ENCODE results near the gene VWA1.
"Not testable (repeated sequence)": the region's sequence is repeated elsewhere in the genome, so short reads cannot be mapped to it uniquely, and the experiment has no call there.

VWA1 gene

DNA sequence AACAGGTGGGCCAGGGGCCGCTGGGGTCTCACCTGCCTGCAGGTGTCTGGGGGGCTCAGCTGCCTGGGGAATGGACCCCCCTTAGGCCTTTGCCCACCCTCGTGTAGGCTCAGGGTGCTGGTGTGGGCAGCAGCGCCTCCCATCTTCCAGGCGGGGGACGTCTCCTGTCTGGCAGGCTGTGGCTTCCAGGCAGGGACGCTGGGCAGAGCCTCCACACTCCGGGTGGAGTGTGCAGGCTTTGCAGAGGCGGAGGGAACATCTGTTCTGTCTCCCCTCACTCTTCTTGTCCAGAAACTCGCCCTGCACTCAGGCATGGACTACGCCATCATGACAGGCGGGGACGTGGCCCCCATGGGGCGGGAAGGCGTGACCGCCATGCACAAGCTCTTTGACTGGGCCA is 20.4 kb downstream of the VWA1 start:
- DNase-seq (ENCODE audit: low spot score), result not testable (repeated sequence)

GRCh38 chr1:1456683-1457255 is 21.3 kb downstream of the VWA1 start:
- DNase-seq (ENCODE audit: low spot score), result not testable (repeated sequence)

DNA sequence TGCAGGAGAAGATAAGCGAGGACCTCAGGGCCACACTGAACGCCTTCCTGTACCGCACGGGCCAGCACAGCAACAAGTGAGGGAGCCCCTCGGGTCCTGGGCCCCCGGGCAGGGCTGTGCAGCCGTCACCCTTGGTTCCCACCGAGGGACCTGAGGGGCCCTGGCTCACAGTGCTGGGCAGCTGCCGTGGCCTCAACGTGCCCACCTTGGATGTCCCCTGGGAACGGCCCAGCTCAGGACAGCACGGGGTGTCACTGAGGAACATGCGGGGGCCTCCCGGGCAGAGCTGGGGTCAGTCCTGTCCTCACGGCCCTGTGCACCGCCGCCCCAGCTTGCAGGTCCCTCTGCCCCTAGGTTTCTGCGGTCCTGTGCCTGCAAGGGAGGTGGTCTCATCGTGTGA is 23.7 kb downstream of the VWA1 start:
- not testable (repeated sequence) for DNase-seq (ENCODE audit: low spot score)

- not testable (repeated sequence) for DNase-seq (ENCODE audit: low spot score)
Measured at GRCh38 chr1:1459711-1460110, 24.2 kb downstream of the VWA1 start.

DNA sequence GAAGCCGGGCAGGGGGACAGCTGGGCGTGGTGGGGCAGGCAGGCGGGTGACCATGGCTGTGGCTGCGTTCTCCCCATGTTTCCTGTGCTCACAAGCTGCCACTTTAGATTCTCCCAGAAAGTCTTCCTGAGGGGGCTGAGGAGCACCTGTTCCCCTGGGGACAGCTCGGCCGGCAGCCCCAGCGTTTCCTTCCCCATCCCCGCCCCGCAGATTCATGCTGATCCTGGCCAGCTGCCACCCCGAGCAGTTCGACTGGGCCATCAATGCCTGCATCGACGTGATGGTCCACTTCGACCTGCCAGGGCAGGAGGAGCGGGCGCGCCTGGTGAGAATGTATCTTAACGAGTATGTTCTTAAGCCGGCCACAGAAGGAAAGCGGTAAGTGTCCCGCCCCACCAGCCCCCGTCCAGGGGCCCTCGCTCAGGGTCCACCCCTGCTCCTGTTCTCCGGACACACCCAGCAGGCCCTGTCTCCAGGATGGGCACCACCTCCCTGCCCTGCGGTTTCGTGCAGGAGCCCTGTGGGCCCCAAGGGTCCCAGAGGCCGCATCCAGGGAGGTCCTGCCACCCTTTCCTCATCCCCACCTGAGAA is 25.1 kb downstream of the VWA1 start:
- DNase-seq (ENCODE audit: low spot score), result no peak

GRCh38 chr1:1461721-1462317 is 26.3 kb downstream of the VWA1 start:
- no peak for DNase-seq (ENCODE audit: low spot score)

GRCh38 chr1:1462318-1462966 is 27.0 kb downstream of the VWA1 start:
- peak; percentile 53 for DNase-seq (ENCODE audit: low spot score)

GRCh38 chr1:1463312-1463711 is 27.8 kb downstream of the VWA1 start:
- DNase-seq (ENCODE audit: low spot score), result no peak

DNA sequence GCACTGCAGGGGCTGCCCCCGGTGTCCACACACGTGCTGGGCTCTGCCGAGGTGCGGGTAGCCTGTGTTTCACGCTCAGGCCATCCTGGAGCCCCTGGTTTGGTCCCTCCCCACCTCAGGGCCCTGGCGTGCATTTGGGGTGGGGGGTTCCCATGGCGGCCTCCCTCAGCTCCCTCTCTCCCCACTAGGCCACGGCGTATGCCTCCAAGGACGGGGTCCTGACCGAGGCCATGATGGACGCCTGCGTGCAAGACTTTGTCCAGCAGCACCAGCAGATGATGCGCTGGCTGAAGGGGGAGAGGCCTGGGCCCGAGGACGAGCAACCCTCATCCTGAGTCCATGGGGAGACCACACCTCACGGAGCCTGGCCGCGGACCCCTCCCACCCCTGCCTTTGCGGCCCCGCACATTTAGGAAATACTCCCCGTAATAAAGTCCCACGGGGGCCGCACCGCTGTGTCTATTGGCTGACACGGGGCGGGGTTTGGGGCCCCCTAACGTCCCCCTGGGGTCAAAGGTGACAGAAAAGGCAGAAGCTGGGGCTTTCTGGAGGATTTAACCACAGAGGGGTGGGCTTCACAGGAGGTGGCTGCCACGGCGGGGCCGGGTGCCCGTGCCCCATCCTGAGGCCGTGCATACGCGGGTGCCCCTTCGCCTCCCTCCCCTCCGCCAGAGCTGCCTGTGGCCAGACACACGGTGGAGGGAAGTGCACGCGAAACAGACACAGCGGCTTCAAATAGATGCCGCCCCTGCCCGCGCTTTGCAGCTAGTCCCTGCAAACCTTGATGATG is 32.9 kb downstream of the VWA1 start:
- not testable (repeated sequence) for DNase-seq (ENCODE audit: low spot score)

- no peak for DNase-seq (ENCODE audit: low spot score)
Measured at GRCh38 chr1:1470626-1471388, 35.3 kb downstream of the VWA1 start.

- DNase-seq (ENCODE audit: low spot score), result peak; percentile 98
Measured at GRCh38 chr1:1471389-1472052, 36.0 kb downstream of the VWA1 start, which contains the start of gene ATAD3B. TSS of gene ATAD3B (plus strand) at chr1:1471765. CDS start at chr1:1471885, 120 bp downstream.

- peak; percentile 42 for DNase-seq (ENCODE audit: low spot score)
Measured at GRCh38 chr1:1472053-1472876, 36.8 kb downstream of the VWA1 start.

DNA sequence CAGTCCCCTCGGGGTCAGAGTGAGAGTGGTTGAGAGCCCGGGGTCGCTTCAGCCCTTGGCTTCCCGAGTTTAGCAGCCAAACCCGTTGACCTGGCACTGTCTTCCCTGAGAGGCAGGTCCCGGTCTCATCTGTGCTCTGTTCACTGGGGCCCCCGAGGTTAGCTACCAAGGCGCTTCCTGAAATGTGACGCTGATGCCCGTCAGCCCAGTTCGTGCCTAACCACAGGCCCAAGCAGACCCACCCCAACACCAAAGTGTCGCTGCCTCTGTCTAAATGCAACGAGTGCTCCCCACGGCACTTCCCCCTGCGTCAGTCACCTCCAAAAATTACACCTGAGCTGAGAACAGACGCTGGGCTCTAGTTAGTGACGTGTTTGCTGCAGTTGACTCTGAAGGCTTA is 40.5 kb downstream of the VWA1 start:
- DNase-seq (ENCODE audit: low spot score), result not testable (repeated sequence)

DNA sequence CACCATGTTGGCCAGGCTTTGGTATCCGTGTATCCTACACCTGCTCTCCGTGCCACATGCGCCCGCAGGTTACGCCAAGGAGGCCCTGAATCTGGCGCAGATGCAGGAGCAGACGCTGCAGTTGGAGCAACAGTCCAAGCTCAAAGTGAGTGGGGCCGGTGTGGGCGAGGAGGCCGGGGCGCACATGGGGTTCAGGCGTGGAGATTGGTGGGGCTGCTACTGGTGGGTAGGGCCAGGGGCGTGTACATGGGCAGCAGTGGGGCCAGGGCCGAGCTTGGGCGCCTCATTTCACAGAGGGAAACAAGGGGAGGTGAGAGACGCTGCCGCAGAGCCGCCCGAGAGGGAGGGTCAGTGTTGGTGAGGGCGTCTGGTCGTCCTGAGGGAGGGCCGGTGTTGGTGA is 41.7 kb downstream of the VWA1 start:
- DNase-seq (ENCODE audit: low spot score), result no peak

DNA sequence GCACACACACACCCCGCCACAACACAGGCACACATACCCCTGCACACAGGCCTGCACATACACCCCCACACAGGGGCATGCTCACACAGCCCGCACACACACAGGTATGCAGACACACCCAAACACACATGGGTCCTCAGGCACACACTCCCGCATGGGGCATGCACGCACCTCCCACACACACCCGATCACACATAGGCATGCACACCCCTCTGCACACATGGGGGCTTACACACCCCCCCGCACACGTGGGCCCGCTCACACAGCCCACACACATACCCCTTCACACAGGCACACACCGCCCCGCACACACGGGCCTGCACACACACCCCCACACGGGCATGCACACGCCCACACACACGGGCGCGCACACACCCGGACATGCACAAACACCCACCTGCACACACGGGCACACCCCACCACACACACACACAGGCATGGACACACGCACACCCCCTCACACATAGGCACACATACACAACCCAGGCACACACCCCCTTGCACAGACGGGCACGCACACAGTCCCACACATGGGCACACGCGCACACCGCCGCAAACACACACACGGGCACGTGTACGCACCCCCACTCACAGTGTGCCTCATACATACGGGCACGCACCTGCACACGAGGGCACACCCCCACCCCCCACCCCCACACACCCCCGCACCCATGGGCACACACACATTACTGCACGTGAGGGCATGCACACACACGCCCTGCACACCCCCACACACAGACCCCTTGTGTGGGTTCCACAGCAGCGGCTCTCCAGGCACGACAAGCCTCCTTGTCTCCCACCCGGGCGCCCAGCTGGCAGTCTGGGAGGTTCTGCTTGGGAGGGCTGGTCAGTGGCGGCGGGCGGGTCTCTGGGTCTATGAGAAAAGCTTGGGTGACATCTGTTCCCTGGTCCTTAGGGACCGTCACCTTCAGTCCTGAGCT is 44.3 kb downstream of the VWA1 start:
- DNase-seq (ENCODE audit: low spot score), result no peak

DNA sequence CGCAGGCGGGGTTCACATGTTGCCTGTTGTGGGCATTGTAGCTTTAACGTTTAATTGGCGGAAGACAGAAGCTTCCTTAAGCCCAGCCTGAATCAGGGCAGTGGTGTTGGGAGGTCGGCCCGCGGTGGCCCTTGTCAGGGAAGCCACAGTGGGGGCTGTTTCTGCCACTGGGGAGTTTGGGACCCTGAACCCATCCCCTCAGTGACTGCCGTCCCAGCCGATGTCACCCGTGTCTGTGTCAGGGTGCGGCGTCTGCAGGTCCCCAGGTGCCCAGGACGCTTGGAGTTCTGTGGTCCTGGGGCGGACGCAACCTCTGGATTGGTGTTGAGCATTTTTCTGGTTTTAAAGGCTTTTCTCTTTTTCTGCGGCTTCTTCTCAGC is 45.0 kb downstream of the VWA1 start:
- DNase-seq (ENCODE audit: low spot score), result not testable (repeated sequence)

DNA sequence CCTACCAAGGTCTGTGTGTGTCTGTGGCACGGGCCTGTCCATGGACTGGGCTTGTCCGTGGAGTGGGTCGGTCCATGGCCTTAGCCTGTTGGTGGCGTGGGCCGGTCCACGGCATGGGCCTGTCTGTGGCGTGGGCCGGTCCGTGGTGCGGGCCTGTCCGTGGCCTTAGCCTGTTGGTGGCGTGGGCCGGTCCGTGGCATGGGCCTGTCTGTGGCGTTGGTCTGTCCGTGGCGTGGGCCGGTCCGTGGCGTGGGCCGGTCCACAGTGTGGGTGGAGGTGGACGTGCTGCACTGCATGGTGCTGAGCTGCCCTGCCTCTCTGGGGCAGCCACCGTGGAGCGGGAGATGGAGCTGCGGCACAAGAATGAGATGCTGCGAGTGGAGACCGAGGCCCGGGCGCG is 46.3 kb downstream of the VWA1 start:
- not testable (repeated sequence) for DNase-seq (ENCODE audit: low spot score)

DNA sequence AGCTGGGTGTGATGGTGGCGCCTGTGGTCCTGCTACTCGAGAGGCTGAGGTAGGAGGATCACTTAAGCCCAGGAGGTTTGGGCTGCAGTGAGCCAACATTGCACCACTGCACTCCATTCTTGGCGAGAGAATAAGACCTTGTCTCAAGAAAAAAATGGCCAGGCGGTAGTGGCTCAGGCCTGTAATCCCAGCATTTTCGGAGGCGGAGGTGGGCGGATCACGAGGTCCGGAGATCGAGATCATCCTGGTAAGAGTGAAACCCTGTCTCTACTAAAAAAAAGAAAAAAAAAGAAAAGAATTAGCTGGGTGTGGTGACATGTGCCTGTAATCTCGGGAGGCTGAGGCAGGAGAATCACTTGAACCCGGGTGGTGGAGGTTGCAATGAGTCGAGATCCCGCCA is 47.4 kb downstream of the VWA1 start:
- no peak for DNase-seq (ENCODE audit: low spot score)

DNA sequence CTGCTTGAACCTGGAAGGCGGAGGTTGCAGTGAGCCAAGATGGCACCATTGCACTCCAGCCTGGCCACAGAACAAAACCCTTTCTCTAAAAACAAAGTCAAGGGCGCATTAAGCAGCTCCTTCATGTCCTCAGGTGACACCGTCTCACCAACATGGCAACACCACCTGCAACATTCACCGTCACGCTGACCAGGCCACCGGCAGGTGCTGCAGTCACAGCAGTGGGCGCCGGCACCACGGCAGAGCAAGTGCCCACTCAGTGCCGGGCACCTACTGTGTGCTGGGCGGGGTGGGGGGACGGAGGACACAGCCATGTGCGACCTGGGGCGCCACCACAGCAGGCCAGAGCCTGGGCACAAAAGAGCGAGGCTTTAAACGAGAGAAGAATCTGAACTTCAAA is 48.2 kb downstream of the VWA1 start:
- no peak for DNase-seq (ENCODE audit: low spot score)
